ENCODE measurements around the gene CARNS1.
A peak's percentile ranks its signal among the peaks of the same experiment; 100 is the strongest.

Gene CARNS1

DNA sequence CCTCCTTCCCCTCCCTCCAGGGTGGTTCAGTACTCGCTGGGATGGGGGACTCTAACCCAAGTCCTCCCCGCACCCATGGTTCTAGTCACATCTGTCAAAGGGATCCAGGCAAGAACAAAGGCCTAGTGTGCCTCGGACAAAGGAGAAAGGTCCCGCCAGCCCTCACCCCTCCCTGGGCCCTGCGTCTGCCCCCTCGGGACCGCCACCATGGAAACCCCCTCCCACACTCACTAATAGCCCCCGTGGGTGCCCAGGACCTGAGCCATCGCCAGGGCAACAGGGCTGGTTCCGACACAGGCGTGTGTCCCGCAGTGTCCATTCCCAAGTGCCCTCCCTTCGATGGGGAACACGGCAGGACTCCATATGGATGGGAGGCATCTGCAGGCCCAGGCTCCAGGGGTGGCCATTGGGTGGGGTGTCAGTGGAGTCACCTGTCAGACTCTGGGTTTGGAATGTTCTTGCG is 5.1 kb upstream of the CARNS1 start:
- peak overlapping the region; percentile 89 for H3K4me3 ChIP-seq (ENCODE audit: low read length, poor library complexity, severe bottlenecking)
- H2AFZ ChIP-seq (ENCODE audit: low read length) = no peak overlapping the region
- H3K27me3 ChIP-seq (ENCODE audit: insufficient read depth, low read length, poor library complexity, severe bottlenecking) = no peaks in the 10 kb centered on the region
- peaks cover 41% of the 10 kb centered on the region for H3K79me2 ChIP-seq (ENCODE audit: insufficient read depth, low read length)
- no peaks in the 10 kb centered on the region for H3K9me2 ChIP-seq (replicated peaks; ENCODE audit: low read depth, low read length)
- peak overlapping the region; percentile 99 for H3K9ac ChIP-seq (ENCODE audit: low read depth, low read length, poor library complexity, severe bottlenecking)
- H3F3A ChIP-seq (ENCODE audit: low read depth) = peaks cover 26% of the 10 kb centered on the region
- no peaks in the 10 kb centered on the region for H3K9me3 ChIP-seq (ENCODE audit: insufficient read depth, low read depth, low read length)
- H3K36me3 ChIP-seq (ENCODE audit: insufficient read depth, low read length) = no peaks in the 10 kb centered on the region
- H3K4me2 ChIP-seq (ENCODE audit: low read depth, low read length, poor library complexity, severe bottlenecking) = peak overlapping the region; percentile 98
- H4K20me1 ChIP-seq (ENCODE audit: insufficient read depth, low read length, poor library complexity, severe bottlenecking) = no peaks in the 10 kb centered on the region
- peaks cover 67% of the 10 kb centered on the region for H3K4me1 ChIP-seq (ENCODE audit: insufficient read depth, low read length, poor library complexity, severe bottlenecking)
- no peak for TF ChIP-seq EZH2phosphoT487 (IDR thresholded peaks at IDR 0.05; ENCODE audit: borderline replicate concordance)
- TF ChIP-seq, protein P1, sequence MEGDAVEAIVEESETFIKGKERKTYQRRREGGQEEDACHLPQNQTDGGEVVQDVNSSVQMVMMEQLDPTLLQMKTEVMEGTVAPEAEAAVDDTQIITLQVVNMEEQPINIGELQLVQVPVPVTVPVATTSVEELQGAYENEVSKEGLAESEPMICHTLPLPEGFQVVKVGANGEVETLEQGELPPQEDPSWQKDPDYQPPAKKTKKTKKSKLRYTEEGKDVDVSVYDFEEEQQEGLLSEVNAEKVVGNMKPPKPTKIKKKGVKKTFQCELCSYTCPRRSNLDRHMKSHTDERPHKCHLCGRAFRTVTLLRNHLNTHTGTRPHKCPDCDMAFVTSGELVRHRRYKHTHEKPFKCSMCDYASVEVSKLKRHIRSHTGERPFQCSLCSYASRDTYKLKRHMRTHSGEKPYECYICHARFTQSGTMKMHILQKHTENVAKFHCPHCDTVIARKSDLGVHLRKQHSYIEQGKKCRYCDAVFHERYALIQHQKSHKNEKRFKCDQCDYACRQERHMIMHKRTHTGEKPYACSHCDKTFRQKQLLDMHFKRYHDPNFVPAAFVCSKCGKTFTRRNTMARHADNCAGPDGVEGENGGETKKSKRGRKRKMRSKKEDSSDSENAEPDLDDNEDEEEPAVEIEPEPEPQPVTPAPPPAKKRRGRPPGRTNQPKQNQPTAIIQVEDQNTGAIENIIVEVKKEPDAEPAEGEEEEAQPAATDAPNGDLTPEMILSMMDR (conservative IDR thresholded peaks at IDR 0.05; ENCODE audit: low read length) = peak; percentile 2; the same call in 1 of the 2 replicates

DNA sequence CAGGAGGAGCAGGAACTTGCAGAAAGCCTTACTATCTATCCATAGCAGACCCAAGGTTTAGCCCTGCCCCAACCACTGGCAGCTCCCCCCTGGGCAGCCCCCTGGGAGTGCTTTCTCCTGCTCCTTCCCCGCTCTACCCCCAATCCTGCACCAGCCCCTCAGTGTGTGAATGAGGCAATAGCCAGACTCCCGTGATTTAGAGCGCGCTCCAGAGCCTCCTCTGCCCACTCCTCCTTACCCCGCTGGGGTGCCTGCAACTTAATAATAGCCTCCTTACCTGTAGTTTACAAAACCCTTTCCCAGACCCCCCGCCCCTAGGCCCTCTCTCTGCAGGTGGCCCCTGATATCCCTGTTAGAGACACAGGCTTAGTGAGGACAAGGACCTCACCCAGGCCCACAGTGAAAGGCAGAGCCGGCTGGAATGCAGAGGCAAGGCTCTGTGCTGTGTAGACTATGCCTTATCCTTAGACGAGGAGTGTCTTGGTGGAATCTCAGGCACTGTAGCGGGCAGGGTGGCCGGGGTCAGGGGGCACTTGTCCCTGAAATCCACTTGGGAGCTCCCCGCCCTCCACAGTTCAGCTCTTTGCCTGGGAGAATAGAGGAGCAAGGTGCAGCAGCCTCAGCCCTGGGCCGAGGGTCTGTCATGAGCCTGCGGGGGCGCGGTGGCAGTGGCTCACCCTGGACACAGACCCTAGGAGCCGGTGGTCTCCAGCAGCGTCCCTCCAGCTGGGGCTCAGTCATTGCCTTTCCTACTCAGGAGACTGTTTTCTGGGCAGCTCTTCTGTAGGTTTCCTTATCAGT is 4.3 kb upstream of the CARNS1 start:
- Histone ChIP-seq H4K20me1 (ENCODE audit: insufficient read depth, low read length, poor library complexity, severe bottlenecking) (no peaks in the 10 kb centered on the region), H3K79me2 (ENCODE audit: insufficient read depth, low read length) (peaks cover 33% of the 10 kb centered on the region), H3K4me2 (ENCODE audit: low read depth, low read length, poor library complexity, severe bottlenecking) (peak overlapping the region; percentile 98), H3K9ac (ENCODE audit: low read depth, low read length, poor library complexity, severe bottlenecking) (peak overlapping the region; percentile 99), H3K36me3 (ENCODE audit: insufficient read depth, low read length) (no peaks in the 10 kb centered on the region), H3K9me3 (ENCODE audit: insufficient read depth, low read depth, low read length) (no peaks in the 10 kb centered on the region), H3K4me3 (ENCODE audit: low read length, poor library complexity, severe bottlenecking) (peak overlapping the region; percentile 89), H3F3A (ENCODE audit: low read depth) (peaks cover 26% of the 10 kb centered on the region), H2AFZ (ENCODE audit: low read length) (no peak overlapping the region), H3K4me1 (ENCODE audit: insufficient read depth, low read length, poor library complexity, severe bottlenecking) (peaks cover 60% of the 10 kb centered on the region), H3K9me2 (replicated peaks; ENCODE audit: low read depth, low read length) (no peaks in the 10 kb centered on the region), H3K27me3 (ENCODE audit: insufficient read depth, low read length, poor library complexity, severe bottlenecking) (no peaks in the 10 kb centered on the region)
- TF ChIP-seq EZH2phosphoT487 (IDR thresholded peaks at IDR 0.05; ENCODE audit: borderline replicate concordance) = no peak
- TF ChIP-seq, protein P1 (conservative IDR thresholded peaks at IDR 0.05; ENCODE audit: low read length) = no peak

DNA sequence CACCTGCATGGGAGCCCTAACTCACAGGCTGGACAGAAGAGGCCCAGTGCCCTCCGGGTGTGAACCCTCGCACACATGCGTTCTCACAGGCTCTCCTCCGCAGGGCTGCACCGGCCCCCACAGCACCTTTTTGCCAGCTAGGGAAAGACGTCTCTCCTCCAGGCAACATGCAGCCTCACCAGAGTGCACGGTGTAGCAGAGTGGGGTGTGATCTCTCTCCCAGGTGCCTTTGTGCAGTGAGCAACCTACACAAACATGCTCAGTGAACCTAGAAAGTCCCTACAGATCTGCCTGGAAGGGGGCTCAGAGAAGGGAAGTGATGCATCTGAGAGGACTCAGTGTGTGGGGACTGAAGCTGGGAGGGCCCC is 3.7 kb upstream of the CARNS1 start:
- no peaks in the 10 kb centered on the region for H3K27me3 ChIP-seq (ENCODE audit: insufficient read depth, low read length, poor library complexity, severe bottlenecking)
- peaks cover 27% of the 10 kb centered on the region for H3K79me2 ChIP-seq (ENCODE audit: insufficient read depth, low read length)
- no peaks in the 10 kb centered on the region for H4K20me1 ChIP-seq (ENCODE audit: insufficient read depth, low read length, poor library complexity, severe bottlenecking)
- H2AFZ ChIP-seq (ENCODE audit: low read length) = no peak overlapping the region
- peaks cover 26% of the 10 kb centered on the region for H3F3A ChIP-seq (ENCODE audit: low read depth)
- H3K4me1 ChIP-seq (ENCODE audit: insufficient read depth, low read length, poor library complexity, severe bottlenecking) = peaks cover 60% of the 10 kb centered on the region
- TF ChIP-seq EZH2phosphoT487 (IDR thresholded peaks at IDR 0.05; ENCODE audit: borderline replicate concordance) = no peak
- TF ChIP-seq, protein P1 (conservative IDR thresholded peaks at IDR 0.05; ENCODE audit: low read length) = no peak
- no peak overlapping the region for H3K9ac ChIP-seq (ENCODE audit: low read depth, low read length, poor library complexity, severe bottlenecking)
- H3K9me3 ChIP-seq (ENCODE audit: insufficient read depth, low read depth, low read length) = no peaks in the 10 kb centered on the region
- no peak overlapping the region for H3K4me2 ChIP-seq (ENCODE audit: low read depth, low read length, poor library complexity, severe bottlenecking)
- no peak overlapping the region for H3K4me3 ChIP-seq (ENCODE audit: low read length, poor library complexity, severe bottlenecking)
- H3K9me2 ChIP-seq (replicated peaks; ENCODE audit: low read depth, low read length) = no peaks in the 10 kb centered on the region
- H3K36me3 ChIP-seq (ENCODE audit: insufficient read depth, low read length) = no peaks in the 10 kb centered on the region

Measured in Loucy (cell line).